ENCODE measurements around the gene SURF1. TPM values are rescaled to one million over a fixed set of nuclear protein-coding genes. Genes with fewer than 3 reads are reported as not detected.
"Not testable (repeated sequence)": the region's sequence is repeated elsewhere in the genome, so short reads cannot be mapped to it uniquely, and the experiment has no call there.

Gene SURF1
- total and polyA plus RNA-seq, 12 donors: 50.9 to 111 (median 72.8) TPM

- no peak overlapping the region for H3K27ac ChIP-seq
- WGBS, 4 donors: 92 to 97% (median 94%) methylated on average over 44 to 57 of the region's 57 CpGs
- H3K4me1 ChIP-seq (replicated peaks in 1 of 2): peaks cover 20 to 23% of the 10 kb centered on the region in 2 donors
- no peaks in the 10 kb centered on the region for H3K9me3 ChIP-seq (replicated peaks in 1 of 3)
- H3K36me3 ChIP-seq (replicated peaks in 1 of 2): peaks cover 0 to 39% of the 10 kb centered on the region in 2 donors
- intact Hi-C loops (cut with DNase I): loop anchor here (5.0 kb wide), 2 partner anchors 95 to 150 kb away; no protein-coding TSS in a partner anchor
- TF ChIP-seq CTCF (IDR thresholded peaks at IDR 0.05): no peak
- TF ChIP-seq POLR2A (IDR thresholded peaks at IDR 0.05): no peak
- H3K4me3 ChIP-seq: no peak overlapping the region
- no peaks in the 10 kb centered on the region for H3K27me3 ChIP-seq
- peak in 4 of 7 donors; percentile 12 to 49 (median 20) for DNase-seq
Observed at GRCh38 chr9:133331641-133332380, 24.5 kb downstream of the SURF1 start.

- Histone ChIP-seq H3K27ac (no peak overlapping the region), H3K4me3 (no peak overlapping the region), H3K9me3 (replicated peaks in 1 of 3) (no peaks in the 10 kb centered on the region), H3K27me3 (no peaks in the 10 kb centered on the region), H3K4me1 (replicated peaks in 1 of 2) (peaks cover 14 to 17% of the 10 kb centered on the region in 2 donors), H3K36me3 (replicated peaks in 1 of 2) (peaks cover 0 to 39% of the 10 kb centered on the region in 2 donors)
- DNase-seq: peak in 3 of 7 donors; percentile 13 to 53 (median 21)
- WGBS, 4 donors: 83 to 89% (median 86%) methylated on average over 18 to 19 of the region's 19 CpGs
- intact Hi-C loops (cut with DNase I): loop anchor here (5.0 kb wide), 2 partner anchors 94 to 149 kb away; no protein-coding TSS in a partner anchor
- TF ChIP-seq POLR2A (IDR thresholded peaks at IDR 0.05) (no peak), CTCF (IDR thresholded peaks at IDR 0.05) (no peak)
Observed at GRCh38 chr9:133331221-133331620, 25.1 kb downstream of the SURF1 start.

DNA sequence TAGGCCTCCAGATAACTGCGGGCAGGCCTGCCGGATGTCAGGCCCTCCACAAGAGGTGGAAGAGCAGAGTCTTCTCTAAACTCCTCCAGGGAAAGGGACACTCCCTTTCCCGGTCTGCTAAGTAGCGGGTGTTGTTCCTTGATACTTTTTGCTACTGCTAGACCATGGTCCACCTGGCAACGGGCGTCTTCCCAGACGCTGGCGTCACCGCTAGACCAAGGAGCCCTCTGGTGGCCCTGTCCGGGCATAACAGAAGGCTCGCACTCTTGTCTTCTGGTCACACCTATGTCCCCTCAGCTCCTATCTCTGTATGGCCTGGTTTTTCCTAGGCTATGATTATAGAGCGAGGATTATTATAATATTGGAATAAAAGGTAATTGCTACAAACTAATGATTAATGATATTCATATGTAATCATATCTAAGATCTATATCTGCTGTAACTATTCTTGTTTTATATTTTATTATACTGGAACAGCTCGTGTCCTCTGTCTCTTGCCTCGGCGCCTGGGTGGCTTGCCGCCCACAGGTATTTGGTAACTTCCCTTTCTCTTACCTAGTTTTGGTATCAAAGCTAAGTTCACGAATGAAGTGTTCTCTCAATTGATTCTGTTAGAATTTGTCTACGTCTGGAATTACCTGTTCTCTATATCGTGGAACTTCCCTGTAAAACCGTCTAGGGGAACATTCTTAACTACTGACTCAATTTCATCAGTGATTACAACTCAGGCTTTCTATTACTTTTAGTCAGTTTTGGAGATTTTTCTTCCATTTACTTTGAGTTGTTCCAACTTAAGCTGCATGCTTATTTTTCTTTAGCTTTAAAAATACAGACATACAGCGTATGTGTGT lies 26.8 kb downstream of the SURF1 start:
- not testable (repeated sequence) for H3K27me3 ChIP-seq; H3K4me3 ChIP-seq; H3K9me3 ChIP-seq (replicated peaks in 1 of 3); H3K4me1 ChIP-seq (replicated peaks in 1 of 2)
- Histone ChIP-seq H3K36me3 (replicated peaks in 1 of 2) (peaks cover 0 to 39% of the 10 kb centered on the region in 2 donors), H3K27ac (peak overlapping the region in 1 of 5 donors; percentile 34)
- 47 to 59% (median 52%) methylated on average over 17 to 21 of the region's 21 CpGs for WGBS, 4 donors
- TF ChIP-seq CTCF (IDR thresholded peaks at IDR 0.05): peak; percentile 45 to 82 (median 74)
- DNase-seq: peak; percentile 42 to 85 (median 71)
- intact Hi-C loops (cut with DNase I): loop anchor here (5.0 kb wide), 3 partner anchors 92 to 147 kb away; no protein-coding TSS in a partner anchor
